HepG2 (cell line): Measurements from ENCODE around the gene TIGAR. TPM values are rescaled to one million over a fixed set of nuclear protein-coding genes. Genes with fewer than 3 reads are reported as not detected.

Source experiments
- ARNT ChIP-seq: fragments of 450-650 bp; IDR thresholded peaks from 2 replicates; pipeline ENCODE4 v1.6.1; 2017
- BCLAF1 ChIP-seq: fragments of 450-650 bp; IDR thresholded peaks from 2 replicates; pipeline ENCODE4 v1.6.1; 2017; ENCODE audit warnings: mild to moderate bottlenecking
- CAMTA2 ChIP-seq: sonication (generic); formaldehyde crosslinking; IDR thresholded peaks from 2 replicates; pipeline ENCODE4 v1.4.0; 2020; ENCODE audit warnings: mild to moderate bottlenecking, missing genetic modification reagents, borderline replicate concordance
- ELF1 ChIP-seq: sonication (generic); formaldehyde crosslinking; IDR thresholded peaks from 2 replicates; pipeline ENCODE4 v1.4.0; 2020; ENCODE audit warnings: missing genetic modification reagents
- GATA4 ChIP-seq: sonication (generic); IDR thresholded peaks from 2 replicates; pipeline ENCODE4 v1.6.1; 2016; ENCODE audit warnings: antibody characterized with exemption, low read depth, borderline replicate concordance
- GMEB1 ChIP-seq: sonication (generic); formaldehyde crosslinking; IDR thresholded peaks from 2 replicates; pipeline ENCODE4 v1.5.1; 2020; ENCODE audit warnings: missing genetic modification reagents, mild to moderate bottlenecking, borderline replicate concordance
- HNRNPK ChIP-seq: fragments of 200-400 bp; formaldehyde crosslinking; IDR thresholded peaks from 2 replicates; pipeline ENCODE4 v1.6.1; 2018; ENCODE audit warnings: low read length, low read depth, moderate library complexity, mild to moderate bottlenecking; ENCODE audit not compliant: poor library complexity, severe bottlenecking
- HNRNPUL1 ChIP-seq: fragments of 200-400 bp; formaldehyde crosslinking; IDR thresholded peaks from 2 replicates; pipeline ENCODE4 v1.6.1; 2017; ENCODE audit warnings: low read depth, mild to moderate bottlenecking, low read length, moderate library complexity
- MAX ChIP-seq: IDR thresholded peaks from 2 replicates; pipeline ENCODE4 v1.6.1; 2012; ENCODE audit warnings: inconsistent platforms
- NCOA5 ChIP-seq: sonication (generic); formaldehyde crosslinking; IDR thresholded peaks from 2 replicates; pipeline ENCODE4 v1.4.0; 2020; ENCODE audit warnings: missing genetic modification reagents
- NR1H2 ChIP-seq: sonication (generic); formaldehyde crosslinking; IDR thresholded peaks from 2 replicates; pipeline ENCODE4 v1.8.1; 2022; ENCODE audit warnings: low read depth, missing genetic modification reagents, borderline replicate concordance
- RFX5 ChIP-seq: IDR thresholded peaks from 2 replicates; pipeline ENCODE4 v1.6.1; 2011; ENCODE audit warnings: low read depth, low read length, improper control_type of control experiment
- SP1 ChIP-seq, 2 experiments: fragments of 450-650 bp in 1 of 2; sonication (generic) in 1 of 2; formaldehyde crosslinking in 1 of 2; IDR thresholded peaks; 2 replicates each; pipeline versions ENCODE4 v1.4.0 to v1.6.1; 2016 to 2020; ENCODE audit warnings: missing genetic modification reagents in 1 of 2
- ZC3H13 ChIP-seq: sonication (generic); formaldehyde crosslinking; IDR thresholded peaks from 2 replicates; pipeline ENCODE4 v1.8.1; 2023; ENCODE audit warnings: mild to moderate bottlenecking, missing genetic modification reagents, moderate library complexity
- ZFP37 ChIP-seq: sonication (generic); formaldehyde crosslinking; IDR thresholded peaks from 2 replicates; pipeline ENCODE4 v1.4.0; 2020; ENCODE audit warnings: missing genetic modification reagents, borderline replicate concordance
- ZNF205 ChIP-seq: IDR thresholded peaks from 2 replicates; pipeline ENCODE4 v1.6.1; 2018; ENCODE audit warnings: missing biosample characterization, missing genetic modification reagents
- ZNF407 ChIP-seq: sonication (generic); formaldehyde crosslinking; IDR thresholded peaks from one replicate; pipeline ENCODE4 v1.5.1; 2020; ENCODE audit warnings: mild to moderate bottlenecking, missing genetic modification reagents; ENCODE audit errors: not compliant biosample characterization
- polyA plus RNA-seq, 8 experiments: library from polyadenylated mRNA; depleted of rRNA in 3 of 8; stranded (reverse) in 7 of 8; unstranded in 1 of 8; fragments of >200 nt; fragmentation: Illumina TruSeq in 4 of 8; extraction: Trizol in 4 of 8; gene quantifications; 2 replicates each; pipeline versions ENCODE4 v1.2.1 to v1.2.3, GENCODE V29; 2011 to 2016; ENCODE audit warnings: low read depth in 4 of 8, missing spikeins in 1 of 8, mixed read lengths in 1 of 8; ENCODE audit not compliant: insufficient read depth in 1 of 8
- total RNA-seq, 5 experiments: library from RNA; depleted of rRNA; stranded (reverse); fragments of >200 nt; fragmentation: Illumina TruSeq; extraction: Trizol; gene quantifications; 2 replicates each; pipeline ENCODE4 v1.2.3, GENCODE V29; 2016; ENCODE audit warnings: low read depth in 1 of 5

The TIGAR gene
- total and polyA plus RNA-seq, 2 of the 13 experiments (the other 11 are each of a cell fraction or from before 2014, with no cell fraction given) = 2.6 to 21.8 TPM

GRCh38 chr12:4307593-4308333, 13.2 kb upstream of the TIGAR start (continued):
- no peak for TF ChIP-seq HNRNPK
- TF ChIP-seq NCOA5 (CRISPR knock-in tag) = no peak
- no peak for TF ChIP-seq ZC3H13 (CRISPR knock-in tag)
- TF ChIP-seq HNRNPUL1 = no peak
- TF ChIP-seq MAX = peak; percentile 56; the same call in 1 of the 2 replicates
- TF ChIP-seq BCLAF1 = no peak
- TF ChIP-seq NR1H2 = no peak
- no peak for TF ChIP-seq CAMTA2 (CRISPR knock-in tag)
- no peak for TF ChIP-seq GMEB1
- TF ChIP-seq GATA4 = no peak
- TF ChIP-seq ZFP37 = no peak
- TF ChIP-seq ZNF407 (CRISPR knock-in tag) = no peak
- no peak for TF ChIP-seq ARNT
- TF ChIP-seq SP1 (IDR thresholded peaks at IDR 0.05) = no peak
- no peak for TF ChIP-seq SP1 (CRISPR knock-in tag; IDR thresholded peaks at IDR 0.05)
- TF ChIP-seq ZNF205 = no peak
- no peak for TF ChIP-seq RFX5
- 0 out of 2 replicates have a peak, but pooled peaks have one; percentile 13 for TF ChIP-seq ELF1 (CRISPR knock-in tag)
